Urothelium cell line (cell line): ENCODE results near the gene ADAMTSL5.
"Not testable (repeated sequence)": the region's sequence is repeated elsewhere in the genome, so short reads cannot be mapped to it uniquely, and the experiment has no call there.

ENCODE experiments used
- DNase-seq: peaks from one replicate; pipeline ENCODE4 v3.0.0; 2011; ENCODE audit warnings: low spot score, mixed read lengths
- FAIRE-seq: peaks from 2 replicates; lab custom pipeline; 2011; peaks lifted over from hg19 to GRCh38; lab: Jason Lieb, UNC

ADAMTSL5 gene

GRCh38 chr19:1483131-1483978 is 29.5 kb downstream of the ADAMTSL5 start:
- DNase-seq (no peak), FAIRE-seq (no peak)

GRCh38 chr19:1482361-1483130 is 30.3 kb downstream of the ADAMTSL5 start:
- DNase-seq (no peak), FAIRE-seq (no peak)

GRCh38 chr19:1481893-1482360 is 30.9 kb downstream of the ADAMTSL5 start:
- FAIRE-seq (no peak), DNase-seq (no peak)

GRCh38 chr19:1481224-1481892 is 31.5 kb downstream of the ADAMTSL5 start:
- FAIRE-seq (no peak), DNase-seq (no peak)

GRCh38 chr19:1478934-1479707 is 33.7 kb downstream of the ADAMTSL5 start, which contains the start of gene C19orf25:
Gene C19orf25, minus strand, starts transcription at chr19:1479215. Its CDS starts 312 bp downstream, at chr19:1478903.
- DNase-seq = peak; percentile 90
- FAIRE-seq = peak; percentile 84

- FAIRE-seq, DNase-seq: not testable (repeated sequence)
These were observed 35.8 kb downstream of the ADAMTSL5 start for GRCh38 chr19:1477056-1477455.

GRCh38 chr19:1475751-1476437 is 36.9 kb downstream of the ADAMTSL5 start:
- no peak for FAIRE-seq

GRCh38 chr19:1474765-1475351 is 38.0 kb downstream of the ADAMTSL5 start:
- DNase-seq = no peak
- FAIRE-seq = no peak

More at GRCh38 chr19:1475751-1476437, 36.9 kb downstream of the ADAMTSL5 start:
- no peak for DNase-seq

GRCh38 chr19:1474011-1474764 is 38.6 kb downstream of the ADAMTSL5 start:
- FAIRE-seq (no peak), DNase-seq (no peak)

- DNase-seq = no peak
- FAIRE-seq = no peak
These were observed 39.6 kb downstream of the ADAMTSL5 start for GRCh38 chr19:1473085-1473851.

GRCh38 chr19:1472231-1473084 is 40.4 kb downstream of the ADAMTSL5 start:
- DNase-seq (no peak), FAIRE-seq (no peak)

GRCh38 chr19:1471515-1472160 is 41.2 kb downstream of the ADAMTSL5 start:
- DNase-seq (no peak), FAIRE-seq (no peak)

- DNase-seq = no peak
- no peak for FAIRE-seq
These were observed 41.8 kb downstream of the ADAMTSL5 start for GRCh38 chr19:1471010-1471514.

GRCh38 chr19:1470305-1471009 is 42.4 kb downstream of the ADAMTSL5 start:
- no peak for DNase-seq

GRCh38 chr19:1470055-1470304 is 42.8 kb downstream of the ADAMTSL5 start:
- no peak for FAIRE-seq
- DNase-seq = no peak

More at GRCh38 chr19:1470305-1471009, 42.4 kb downstream of the ADAMTSL5 start:
- FAIRE-seq = no peak
